HK-2 (cell line): ENCODE results near the gene ART1.
"Not testable (repeated sequence)": the region's sequence is repeated elsewhere in the genome, so short reads cannot be mapped to it uniquely, and the experiment has no call there.

Experiments used
- DNase-seq: peaks from one replicate; pipeline ENCODE4 v3.0.0-alpha.2; 2018; ENCODE audit not compliant: unreplicated experiment

The ART1 gene

GRCh38 chr11:3632070-3632660 is 12.8 kb upstream of the ART1 start:
- no peak for DNase-seq

- DNase-seq: no peak
Measured at GRCh38 chr11:3635641-3636375, 9.1 kb upstream of the ART1 start.

DNA sequence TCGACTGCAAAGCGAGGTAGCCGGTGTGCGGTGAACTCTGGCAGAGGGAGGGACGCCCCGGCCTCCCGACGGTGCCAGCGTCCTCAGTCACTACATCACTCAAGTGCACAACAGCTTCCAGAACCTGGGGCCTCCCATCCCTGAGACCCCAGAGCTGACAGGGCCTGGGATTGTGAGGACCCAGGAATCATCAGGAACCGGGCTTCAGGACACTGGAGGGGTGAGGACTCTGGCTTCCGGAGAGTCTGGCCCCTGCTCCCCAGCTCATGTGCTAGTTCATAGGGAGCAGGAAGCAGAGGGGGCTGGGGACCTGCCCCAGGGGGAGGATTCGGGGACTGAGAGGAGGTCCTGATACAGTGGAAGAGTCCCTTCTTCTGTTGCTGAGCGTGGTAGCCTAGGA is 7.7 kb upstream of the ART1 start:
- DNase-seq: no peak

DNA sequence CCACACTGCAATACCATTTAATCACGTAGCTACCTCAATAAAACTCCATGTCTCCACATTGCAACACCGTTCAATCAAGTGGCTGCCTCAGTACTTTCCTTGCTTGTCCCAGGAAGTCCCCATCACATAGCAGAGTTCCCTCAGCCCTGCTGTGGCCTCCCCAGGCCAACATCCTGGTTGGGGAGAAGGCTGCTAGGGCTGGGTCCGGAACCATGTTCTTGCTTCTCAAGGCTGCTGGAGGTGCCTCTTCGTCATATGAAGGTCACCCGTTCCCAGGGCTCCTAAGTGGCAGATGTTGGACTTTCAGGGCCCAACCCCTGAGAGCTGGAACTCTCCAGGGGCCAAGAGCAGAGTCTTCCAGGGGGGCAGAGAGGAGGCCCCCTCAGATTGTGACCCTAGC is 6.4 kb upstream of the ART1 start:
- DNase-seq: no peak

DNA sequence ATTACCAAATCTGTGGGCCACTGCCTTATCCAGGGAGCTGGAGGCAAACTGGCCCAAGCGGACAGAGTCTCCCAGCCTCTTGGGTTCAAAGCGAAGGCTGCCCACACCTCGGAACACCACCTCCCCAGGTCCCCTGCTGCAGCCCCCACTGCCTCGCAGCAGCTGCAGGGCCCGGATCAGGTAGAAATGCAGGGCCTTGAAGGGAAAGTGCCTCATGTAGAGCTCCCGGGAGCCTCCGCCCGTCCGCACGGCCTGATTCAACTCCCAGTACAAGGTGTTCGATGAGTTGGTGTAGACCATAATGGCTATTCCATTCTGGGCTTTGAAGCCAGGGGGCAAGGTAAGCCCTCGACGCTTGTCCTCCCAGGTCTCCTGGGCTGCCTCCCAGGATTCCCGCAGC is 5.1 kb upstream of the ART1 start:
- no peak for DNase-seq

DNA sequence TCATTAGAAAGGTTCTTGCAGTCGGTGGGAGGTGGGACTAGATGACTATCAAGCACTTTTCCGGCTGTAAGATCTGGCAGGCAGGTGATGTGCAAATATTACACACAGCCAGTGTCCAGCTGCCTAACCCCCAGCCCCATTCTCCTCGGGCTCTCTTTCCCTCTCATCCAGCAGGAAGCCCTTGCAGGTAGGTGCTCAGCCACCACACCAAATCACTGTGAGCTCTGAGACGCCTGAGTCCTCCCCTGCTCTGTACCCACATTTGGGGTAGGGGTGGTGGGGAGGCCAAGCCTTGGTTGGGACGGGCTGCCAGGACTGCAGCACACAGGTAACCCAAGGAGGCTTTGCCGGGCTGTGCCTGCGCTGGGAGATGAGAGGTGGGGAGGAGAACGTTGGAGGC is 3.7 kb upstream of the ART1 start:
- no peak for DNase-seq

- no peak for DNase-seq
Measured at GRCh38 chr11:3641701-3642070, 3.2 kb upstream of the ART1 start, which contains the start of gene ART5. Gene ART5 (minus strand): TSS chr11:3641992. CDS start chr11:3641862, 130 bp downstream.

GRCh38 chr11:3642071-3642951 is 2.6 kb upstream of the ART1 start:
- peak; percentile 49 for DNase-seq

- not testable (repeated sequence) for DNase-seq
Measured at GRCh38 chr11:3643102-3643546, 1.8 kb upstream of the ART1 start.

- DNase-seq: no peak
Measured at GRCh38 chr11:3645552-3645951, 624 bp downstream of the ART1 start.

- DNase-seq: not testable (repeated sequence)
Measured at GRCh38 chr11:3648843-3649242, 3.9 kb downstream of the ART1 start.

DNA sequence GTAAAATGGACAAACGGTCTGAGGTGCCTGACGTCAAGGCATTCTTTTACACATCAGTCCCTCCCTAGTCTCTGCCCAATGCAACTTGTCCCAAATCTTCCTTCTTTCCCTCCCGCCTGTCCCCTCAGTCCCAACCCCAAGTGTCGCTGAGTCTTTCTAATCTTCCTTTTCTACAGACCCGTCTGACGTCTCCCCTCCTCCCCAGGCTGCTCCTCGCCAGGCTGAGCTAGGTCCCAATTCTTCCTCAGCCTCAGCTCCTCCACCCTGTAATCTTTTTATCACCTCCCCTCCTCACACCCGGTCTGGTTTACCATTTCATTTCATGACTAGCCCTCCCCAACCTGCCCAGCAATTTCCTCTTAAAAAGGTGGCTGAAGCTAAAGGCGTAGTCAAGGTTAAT is 4.4 kb downstream of the ART1 start:
- DNase-seq: not testable (repeated sequence)

DNA sequence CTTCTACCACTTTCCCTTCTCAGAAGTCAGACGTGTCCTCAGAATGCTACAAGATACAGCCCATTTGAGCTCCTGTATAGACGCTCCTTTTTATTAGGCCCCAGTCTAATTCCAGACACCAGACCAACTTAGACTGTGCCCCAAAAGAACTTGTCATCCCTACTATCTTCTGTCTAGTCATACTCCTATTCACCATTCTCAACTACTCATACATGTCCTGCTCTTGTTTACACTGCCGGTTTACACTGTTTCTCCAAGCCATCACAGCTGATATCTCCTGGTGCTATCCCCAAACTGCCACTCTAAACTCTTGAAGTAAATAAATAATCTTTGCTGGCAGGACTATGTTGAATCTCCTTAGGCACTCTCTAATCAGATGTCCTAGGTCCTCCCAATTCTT is 7.6 kb downstream of the ART1 start:
- DNase-seq: not testable (repeated sequence)

DNA sequence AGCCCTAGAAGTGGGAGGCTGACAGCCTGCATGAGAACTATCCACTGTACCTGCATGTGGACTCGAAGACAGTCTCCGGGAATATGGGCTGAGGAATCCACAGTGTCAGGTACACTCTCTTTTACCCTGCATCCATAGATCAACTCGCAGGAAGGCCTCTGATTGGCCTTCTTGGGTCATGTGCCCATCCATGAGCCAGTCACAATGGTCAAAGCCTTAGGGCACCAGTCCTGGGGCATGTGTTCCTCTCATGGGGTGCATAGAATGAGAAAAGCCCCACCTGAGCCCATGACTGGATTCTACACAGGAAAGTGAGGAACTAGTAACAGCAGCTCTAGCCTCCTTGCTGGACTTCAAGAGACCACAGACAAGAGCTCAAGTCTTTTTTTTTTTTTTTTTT is 10.6 kb downstream of the ART1 start:
- DNase-seq: no peak

DNA sequence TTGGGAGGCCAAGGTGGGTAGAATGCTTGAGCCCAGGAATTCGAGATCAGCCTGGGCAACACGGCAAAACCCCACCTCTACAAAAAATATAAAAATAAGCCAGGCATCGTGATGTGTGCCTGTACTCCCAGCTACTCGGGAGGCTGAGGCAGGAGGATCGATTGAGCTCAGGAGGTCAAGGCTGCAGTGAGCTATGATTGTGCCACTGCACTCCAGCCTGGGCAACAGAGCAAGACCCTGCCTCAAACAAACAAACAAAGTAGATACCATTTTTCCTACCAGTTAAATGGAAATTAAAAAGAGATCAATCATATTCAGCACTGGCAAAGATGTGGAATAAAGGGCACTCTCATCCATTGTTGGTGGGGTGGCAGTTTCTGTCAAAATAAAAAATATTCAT is 12.4 kb downstream of the ART1 start:
- DNase-seq: not testable (repeated sequence)

DNA sequence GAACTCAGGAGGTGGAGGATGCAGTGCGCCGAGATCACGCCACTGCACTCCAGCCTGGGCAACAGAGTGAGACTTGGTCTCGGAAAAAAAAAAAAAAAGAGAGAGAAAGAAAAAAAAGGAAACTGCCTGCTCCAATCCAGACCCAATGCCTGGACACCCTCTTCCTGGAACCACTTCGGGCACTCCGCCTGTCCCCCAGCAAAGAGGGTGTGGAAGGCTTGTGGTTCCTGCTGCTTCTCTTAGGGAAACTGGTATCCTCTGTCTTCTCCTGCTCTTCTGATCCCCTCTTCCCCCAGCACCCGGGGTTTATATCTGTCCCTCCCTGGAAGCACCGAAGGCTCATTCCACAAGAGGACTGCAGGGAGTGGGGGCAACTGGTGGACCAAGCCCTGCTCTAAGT is 13.3 kb downstream of the ART1 start:
- no peak for DNase-seq

DNA sequence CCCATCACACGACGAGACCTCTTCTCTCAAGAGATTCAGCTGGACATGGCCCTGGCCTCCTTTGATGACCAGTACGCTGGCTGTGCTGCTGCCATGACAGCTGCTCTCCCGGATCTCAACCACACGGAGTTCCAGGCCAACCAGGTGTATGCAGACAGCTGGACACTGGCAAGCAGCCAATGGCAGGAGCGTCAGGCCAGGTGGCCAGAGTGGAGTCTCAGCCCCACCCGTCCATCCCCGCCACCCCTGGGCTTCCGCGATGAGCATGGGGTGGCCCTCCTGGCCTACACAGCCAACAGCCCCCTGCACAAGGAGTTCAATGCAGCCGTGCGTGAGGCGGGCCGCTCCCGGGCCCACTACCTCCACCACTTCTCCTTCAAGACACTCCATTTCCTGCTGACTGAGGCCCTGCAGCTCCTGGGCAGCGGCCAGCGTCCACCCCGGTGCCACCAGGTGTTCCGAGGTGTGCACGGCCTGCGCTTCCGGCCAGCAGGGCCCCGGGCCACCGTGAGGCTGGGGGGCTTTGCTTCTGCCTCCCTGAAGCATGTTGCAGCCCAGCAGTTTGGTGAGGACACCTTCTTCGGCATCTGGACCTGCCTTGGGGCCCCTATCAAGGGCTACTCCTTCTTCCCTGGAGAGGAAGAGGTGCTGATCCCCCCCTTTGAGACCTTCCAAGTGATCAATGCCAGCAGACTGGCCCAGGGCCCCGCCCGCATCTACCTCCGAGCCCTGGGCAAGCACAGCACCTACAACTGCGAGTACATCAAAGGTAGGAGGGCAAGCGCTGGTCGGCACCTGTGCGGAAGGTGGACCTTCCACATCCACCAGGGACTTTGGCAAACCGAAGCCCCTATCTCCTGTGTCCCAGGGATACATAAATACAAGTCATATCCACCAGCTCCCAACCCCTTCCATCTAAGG is 14.9 kb downstream of the ART1 start:
- DNase-seq: no peak

GRCh38 chr11:3660960-3661359 is 16.0 kb downstream of the ART1 start:
- no peak for DNase-seq

DNA sequence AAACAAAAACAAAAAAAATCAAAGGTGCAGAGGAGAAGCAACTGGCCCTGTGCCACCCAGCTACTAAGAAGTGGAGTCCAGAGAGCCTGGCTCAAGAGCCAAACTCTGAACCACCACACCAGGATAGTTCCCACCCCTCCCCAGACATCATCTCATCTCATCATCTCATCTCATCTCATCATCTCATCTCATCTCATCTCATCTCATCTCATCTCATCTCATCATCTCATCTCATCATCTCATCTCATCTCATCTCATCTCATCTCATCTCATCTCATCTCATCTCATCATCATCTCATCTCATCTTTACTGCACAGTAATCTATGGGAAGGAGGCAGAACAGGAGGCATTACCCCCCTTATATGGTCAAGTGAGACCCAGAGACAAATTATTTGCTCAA is 17.9 kb downstream of the ART1 start:
- no peak for DNase-seq

- no peak for DNase-seq
Measured at GRCh38 chr11:3664032-3664630, 19.2 kb downstream of the ART1 start.
